Smooth muscle cell of the pulmonary artery (primary cell): Measurements from ENCODE around the gene MRPL39. TPM values are rescaled to one million over a fixed set of nuclear protein-coding genes. Genes with fewer than 3 reads are reported as not detected.

Experiments used
- total RNA-seq: library from RNA; depleted of rRNA; stranded (reverse); fragments of >200 nt; gene quantifications from 2 replicates; pipeline ENCODE4 v1.2.3, GENCODE V29; 2014

MRPL39 gene
- total RNA-seq, result 22.3 and 26.8 TPM in 2 replicates

GRCh38 chr21:25607151-25608043, at the start of gene MRPL39:
MRPL39 (minus strand) TSS chr21:25607481; CDS start chr21:25607475, 6 bp downstream.

GRCh38 chr21:25638660-25639550, 31.6 kb upstream of the MRPL39 start, which contains the start of gene JAM2:
JAM2 (plus strand) TSS chr21:25639258; CDS start chr21:25639822, 564 bp downstream.

Other genes starting within 250 kb of the MRPL39 start
- 3.3 and 6.9 TPM in 2 replicates for gene JAM2, start 31.8 kb upstream of the MRPL39 start, total RNA-seq
- gene ATP5PF, start 127.4 kb upstream of the MRPL39 start, total RNA-seq, result 37.1 and 52.0 TPM in 2 replicates
- 23.3 and 30.8 TPM in 2 replicates for gene GABPA, start 127.5 kb upstream of the MRPL39 start, total RNA-seq